Measurements from ENCODE around the gene MOG. TPM values are rescaled to one million over a fixed set of nuclear protein-coding genes. Genes with fewer than 3 reads are reported as not detected.

The MOG gene
- total RNA-seq, 1 experiment from 2014 or later = not detected

Other genes starting within 250 kb of the MOG start
- gene OR12D1, start 242.2 kb upstream of the MOG start, total RNA-seq (2014; rRNA removed; shearing (Covaris generic)) = not detected in 2 replicates
- gene OR10C1, start 217.8 kb upstream of the MOG start, total RNA-seq (2014; rRNA removed; shearing (Covaris generic)) = not detected in 2 replicates
- not detected in 2 replicates for gene OR11A1, start 200.0 kb upstream of the MOG start, total RNA-seq (2014; rRNA removed; shearing (Covaris generic))
- not detected in 2 replicates for gene OR2H1, start 199.9 kb upstream of the MOG start, total RNA-seq (2014; rRNA removed; shearing (Covaris generic))
- not detected in 2 replicates for gene MAS1L, start 169.1 kb upstream of the MOG start, total RNA-seq (2014; rRNA removed; shearing (Covaris generic))
- gene UBD, start 97.4 kb upstream of the MOG start, total RNA-seq (2014; rRNA removed; shearing (Covaris generic)) = not detected in 2 replicates
- not detected in 2 replicates for gene OR2H2, start 72.0 kb upstream of the MOG start, total RNA-seq (2014; rRNA removed; shearing (Covaris generic))
- gene GABBR1, start 23.9 kb upstream of the MOG start, total RNA-seq (2014; rRNA removed; shearing (Covaris generic)) = 3.3 and 5.0 TPM in 2 replicates
- not detected in 2 replicates for gene ZFP57, start 24.1 kb downstream of the MOG start, total RNA-seq (2014; rRNA removed; shearing (Covaris generic))
- gene HLA-F, start 66.3 kb downstream of the MOG start, total RNA-seq (2014; rRNA removed; shearing (Covaris generic)) = 59.1 and 69.5 TPM in 2 replicates
- gene HLA-G, start 170.7 kb downstream of the MOG start, total RNA-seq (2014; rRNA removed; shearing (Covaris generic)) = not detected in 2 replicates

All from RPMI7951 (cell line).